Spleen (tissue), 11 donors: Measurements from ENCODE around the gene PLK5. TPM values are rescaled to one million over a fixed set of nuclear protein-coding genes. Genes with fewer than 3 reads are reported as not detected.

Experiments
- DNase-seq: peaks from one replicate; pipeline ENCODE4 v3.0.0-alpha.2; 2020
- H3K27ac ChIP-seq, 8 donors: fragments of 200-600 bp; sonication (generic) in 7 of 8; 1 replicate in 4 of 8; 2 replicates in 4 of 8; pipeline versions ENCODE4 v1.5.0 to v1.8.0; 2016 to 2021; ENCODE audit warnings: inconsistent platforms in 4 of 8, mild to moderate bottlenecking in 4 of 8, moderate library complexity in 1 of 8
- H3K27me3 ChIP-seq, 7 donors: fragments of 200-600 bp; sonication (generic) in 6 of 7; replicated peaks in 1 of 7; 1 replicate in 4 of 7; 2 replicates in 3 of 7; pipeline versions ENCODE4 v1.5.0 to v1.8.0; 2016 to 2021; ENCODE audit warnings: inconsistent platforms in 3 of 7, mild to moderate bottlenecking in 1 of 7
- H3K36me3 ChIP-seq, 6 donors: fragments of 200-600 bp; sonication (generic) in 5 of 6; 1 replicate in 4 of 6; 2 replicates in 2 of 6; pipeline versions ENCODE4 v1.5.0 to v1.8.0; 2016 to 2021; ENCODE audit warnings: inconsistent platforms in 2 of 6
- H3K4me1 ChIP-seq, 6 donors: fragments of 200-600 bp; sonication (generic) in 5 of 6; 1 replicate in 3 of 6; 2 replicates in 3 of 6; pipeline versions ENCODE4 v1.5.0 to v1.8.0; 2016 to 2021; ENCODE audit warnings: inconsistent platforms in 3 of 6
- H3K4me3 ChIP-seq, 8 donors: fragments of 200-600 bp; sonication (generic) in 7 of 8; 1 replicate in 4 of 8; 2 replicates in 4 of 8; pipeline versions ENCODE4 v1.5.0 to v1.8.0; 2016 to 2021; ENCODE audit warnings: inconsistent platforms in 4 of 8, mild to moderate bottlenecking in 4 of 8, moderate library complexity in 2 of 8
- H3K9me3 ChIP-seq, 8 donors: fragments of 200-600 bp; sonication (generic) in 7 of 8; 1 replicate in 4 of 8; 2 replicates in 4 of 8; pipeline versions ENCODE4 v1.5.0 to v1.8.0; 2016 to 2021; ENCODE audit warnings: inconsistent platforms in 4 of 8
- CTCF ChIP-seq, 11 experiments: fragments of 200-600 bp in 7 of 11; fragments of 450-650 bp in 4 of 11; sonication (generic) in 4 of 11; IDR thresholded peaks in 8 of 11; conservative IDR thresholded peaks in 3 of 11; 1 replicate in 7 of 11; 2 replicates in 4 of 11; pipeline versions ENCODE4 v1.4.0 to v1.8.0; 2016 to 2021; ENCODE audit warnings: antibody characterized with exemption in 11 of 11, inconsistent platforms in 4 of 11, mild to moderate bottlenecking in 1 of 11
- POLR2A ChIP-seq, 3 donors: fragments of 450-650 bp; IDR thresholded peaks; one replicate each; pipeline ENCODE4 v1.5.1; 2017; ENCODE audit warnings: antibody characterized with exemption in 3 of 3, mild to moderate bottlenecking in 1 of 3
- POLR2AphosphoS5 ChIP-seq, 3 donors: sonication (generic); formaldehyde crosslinking; IDR thresholded peaks; one replicate each; pipeline ENCODE4 v1.5.1; 2017; ENCODE audit warnings: antibody characterized with exemption in 3 of 3
- WGBS, 5 donors: extraction: QIAGEN DNeasy Blood & Tissue Kit in 3 of 5; methylation state at CpG; one replicate each; pipeline versions ENCODE4 v1.1.5 to v1.1.7; 2013 to 2018; 5-methylcytosine and 5-hydroxymethylcytosine counted together
- intact Hi-C: fragments of 100-400 bp; cut with DNase I; formaldehyde crosslinking; loops from one replicate; pipeline ENCODE4 v1.15.0; 2023; ENCODE audit warnings: low total_unique reads
- polyA plus RNA-seq, 3 donors: library from polyadenylated mRNA; stranded (reverse); fragments of 200-250 nt; gene quantifications; one replicate each; pipeline ENCODE4 v1.2.1, GENCODE V29; 2013
- total RNA-seq, 7 donors: library from RNA; depleted of rRNA in 3 of 7; stranded (reverse); fragments of >200 nt in 3 of 7; fragmentation: NEBNext Ultra II Directional in 4 of 7; extraction: Animal tissue kit (Norgen Biotek cat#: 25700) in 4 of 7; gene quantifications; one replicate each; pipeline versions ENCODE4 v1.1.0 to v1.2.1, GENCODE V29; 2016 to 2021
- donor health status: healthy with polysubstance abuse.
- donor health status: DM: no; HTN: no; CAD: no; lungs with moderate emphysema.
- donor health status: DM: no; HTN: no; CAD: no.
- donor health status: Bipolar disorder and iron deficiency.
- donor health status: healthy.
- donor health status: DM: no; HTN: no; CAD: no.
- donor health status: DM: yes; HTN: yes; CAD: no.

Gene PLK5
- total and polyA plus RNA-seq, 10 donors, result 0.04 to 0.06 (median 0.06) TPM; not detected in 7

GRCh38 chr19:1482361-1483130 lies 41.3 kb upstream of the PLK5 start:
- DNase-seq, result no peak
- TF ChIP-seq POLR2A (IDR thresholded peaks at IDR 0.05), result no peak
- no peak for TF ChIP-seq POLR2AphosphoS5 (IDR thresholded peaks at IDR 0.05)
- no peak for TF ChIP-seq CTCF (IDR thresholded peaks at IDR 0.05 in 8 of 11, conservative IDR thresholded peaks at IDR 0.05 in 3 of 11)
- H3K27me3 ChIP-seq, result no peaks in the 10 kb centered on the region
- no peaks in the 10 kb centered on the region for H3K9me3 ChIP-seq
- intact Hi-C loops, result no loop called here
- 88 to 91% (median 89%) methylated on average over 23 to 37 of the region's 37 CpGs for WGBS, 5 donors
- H3K27ac ChIP-seq, result no peak overlapping the region
- no peak overlapping the region for H3K4me3 ChIP-seq
- H3K36me3 ChIP-seq, result peaks cover 0 to 3% (median 0%) of the 10 kb centered on the region in 6 donors
- H3K4me1 ChIP-seq, result peaks cover 10 to 29% (median 19%) of the 10 kb centered on the region in 6 donors

- Histone ChIP-seq H3K27me3 (no peaks in the 10 kb centered on the region), H3K4me3 (no peak overlapping the region), H3K4me1 (peaks cover 2 to 21% (median 11%) of the 10 kb centered on the region in 6 donors), H3K27ac (no peak overlapping the region), H3K9me3 (no peaks in the 10 kb centered on the region), H3K36me3 (no peaks in the 10 kb centered on the region)
- peak; percentile 70 for DNase-seq
- 91 to 97% (median 95%) methylated on average over 34 to 77 of the region's 77 CpGs for WGBS, 5 donors
- TF ChIP-seq CTCF (IDR thresholded peaks at IDR 0.05 in 8 of 11, conservative IDR thresholded peaks at IDR 0.05 in 3 of 11), result no peak
- no peak for TF ChIP-seq POLR2AphosphoS5 (IDR thresholded peaks at IDR 0.05)
- TF ChIP-seq POLR2A (IDR thresholded peaks at IDR 0.05), result no peak
- intact Hi-C loops, result no loop called here
Observed at GRCh38 chr19:1483131-1483978, 40.5 kb upstream of the PLK5 start.

GRCh38 chr19:1483979-1484428 lies 39.9 kb upstream of the PLK5 start:
- Histone ChIP-seq H3K27ac (no peak overlapping the region), H3K36me3 (no peaks in the 10 kb centered on the region), H3K27me3 (peaks cover 0 to under 1% (median 0%) of the 10 kb centered on the region in 7 donors), H3K4me3 (no peak overlapping the region), H3K9me3 (no peaks in the 10 kb centered on the region), H3K4me1 (peaks cover 0 to 17% (median 6%) of the 10 kb centered on the region in 6 donors)
- no peak for DNase-seq
- intact Hi-C loops, result no loop called here
- WGBS, 5 donors, result 88 to 95% (median 93%) methylated on average over 17 to 23 of the region's 23 CpGs
- no peak for TF ChIP-seq CTCF (IDR thresholded peaks at IDR 0.05 in 8 of 11, conservative IDR thresholded peaks at IDR 0.05 in 3 of 11)
- TF ChIP-seq POLR2A (IDR thresholded peaks at IDR 0.05), result no peak
- TF ChIP-seq POLR2AphosphoS5 (IDR thresholded peaks at IDR 0.05), result no peak
